CD4-positive, alpha-beta T cell treated with Interferon alpha-2 for 1 hour (primary cell): ENCODE data around the gene THUMPD3.

ENCODE experiments used
- DNase-seq, 2 donors: peaks; one replicate each; pipeline ENCODE4 v3.0.0-alpha.2; 2020 to 2022

Gene THUMPD3

DNA sequence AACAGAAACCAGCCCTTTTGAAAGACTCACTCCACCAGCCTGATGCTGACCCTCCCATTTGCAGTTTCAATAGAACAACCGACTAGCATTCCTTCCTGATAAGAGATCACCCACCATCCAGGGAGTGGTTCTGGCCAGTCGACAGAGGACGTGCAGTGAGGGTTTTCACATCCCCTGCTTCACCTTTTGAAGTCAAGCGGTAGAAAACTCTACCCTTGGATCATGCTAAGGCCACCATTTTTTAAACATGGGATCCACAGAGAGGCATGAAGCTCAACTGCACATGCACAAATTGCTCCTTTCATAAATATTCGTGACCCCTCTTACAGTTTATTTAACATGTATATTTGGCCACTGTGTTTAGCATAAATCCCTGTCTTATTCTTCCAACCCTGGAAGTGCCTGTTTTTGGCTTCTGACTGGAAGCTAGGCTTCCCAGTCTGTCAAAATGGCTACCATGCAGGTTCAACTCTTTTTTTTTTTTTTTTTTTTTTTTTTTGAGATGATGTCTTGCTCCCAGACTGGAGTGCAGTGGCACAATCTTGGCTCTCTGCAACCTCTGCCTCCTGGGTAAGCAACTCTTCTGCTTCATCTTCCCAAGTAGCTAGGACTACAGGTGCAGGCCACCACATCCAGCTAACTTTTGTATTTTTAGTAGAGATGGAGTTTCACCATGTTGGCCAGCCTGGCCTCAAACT, 1.0 kb upstream of the THUMPD3 start:
- DNase-seq, result no peak

- no peak for DNase-seq
These were observed 6.7 kb downstream of the THUMPD3 start for GRCh38 chr3:9369508-9369907.

DNA sequence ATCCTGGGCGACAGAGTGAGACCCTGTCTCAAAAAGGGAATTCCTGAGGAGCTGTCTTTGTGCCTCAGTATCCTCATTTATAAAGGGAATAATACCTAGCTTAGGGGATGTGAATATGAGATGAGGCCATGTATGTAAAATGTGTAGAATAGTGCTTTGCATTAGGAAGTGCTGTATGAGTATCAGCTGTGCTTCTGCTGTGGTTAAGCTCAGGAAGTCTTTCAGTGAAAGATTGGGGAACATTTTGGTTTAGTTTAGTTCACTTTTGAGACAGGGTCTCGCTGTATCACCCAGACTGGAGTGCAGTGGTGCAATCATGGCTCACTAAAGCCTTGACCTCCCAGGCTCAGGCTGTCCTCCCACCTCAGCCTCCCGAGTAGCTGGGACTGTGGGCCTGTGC, 10.6 kb downstream of the THUMPD3 start:
- no peak for DNase-seq

- DNase-seq, result no peak
These were observed 15.1 kb downstream of the THUMPD3 start for GRCh38 chr3:9377981-9378380.

DNA sequence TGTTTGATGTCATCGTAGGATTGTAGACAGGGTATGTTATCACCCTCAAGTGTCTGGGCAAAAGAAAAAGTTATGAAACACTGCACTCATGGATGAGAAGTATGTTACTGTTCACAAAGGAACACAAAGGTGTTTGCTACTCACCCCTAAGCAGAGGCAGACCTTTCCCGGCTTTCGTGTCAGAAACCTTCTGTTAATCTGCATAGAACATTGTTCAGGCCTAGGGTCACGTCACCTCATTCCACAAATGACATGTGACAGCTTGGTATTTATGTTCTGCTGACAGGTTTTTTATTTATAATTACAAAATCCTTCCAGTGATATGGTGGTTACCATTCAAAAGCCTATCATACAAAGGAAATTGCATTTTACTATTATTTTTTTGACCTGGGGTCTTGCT, 16.5 kb downstream of the THUMPD3 start:
- DNase-seq, result no peak

DNA sequence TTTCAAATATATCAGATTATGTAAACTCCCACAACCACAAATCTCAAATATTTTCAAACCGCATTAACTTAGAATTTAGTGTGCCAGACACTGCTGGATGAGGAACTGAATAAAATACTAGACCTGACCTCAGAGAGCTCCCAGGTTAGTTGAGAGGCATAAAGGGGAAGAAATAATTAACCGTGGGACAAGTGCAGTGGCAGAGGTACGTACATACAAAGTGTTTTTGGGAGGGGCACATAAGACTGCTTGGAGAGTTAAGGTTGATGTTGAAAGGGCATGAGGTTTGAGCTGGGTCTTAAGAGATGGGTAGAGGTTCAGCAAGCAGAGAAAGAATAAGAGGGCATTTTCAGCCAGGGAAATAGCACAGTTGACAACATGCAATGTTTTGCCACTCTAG, 17.2 kb downstream of the THUMPD3 start:
- DNase-seq, result no peak

- no peak for DNase-seq
These were observed 21.4 kb downstream of the THUMPD3 start for GRCh38 chr3:9384141-9384828.

- no peak for DNase-seq
These were observed 22.6 kb downstream of the THUMPD3 start for GRCh38 chr3:9385187-9386077.

GRCh38 chr3:9386078-9386459, 23.2 kb downstream of the THUMPD3 start:
- no peak for DNase-seq

DNA sequence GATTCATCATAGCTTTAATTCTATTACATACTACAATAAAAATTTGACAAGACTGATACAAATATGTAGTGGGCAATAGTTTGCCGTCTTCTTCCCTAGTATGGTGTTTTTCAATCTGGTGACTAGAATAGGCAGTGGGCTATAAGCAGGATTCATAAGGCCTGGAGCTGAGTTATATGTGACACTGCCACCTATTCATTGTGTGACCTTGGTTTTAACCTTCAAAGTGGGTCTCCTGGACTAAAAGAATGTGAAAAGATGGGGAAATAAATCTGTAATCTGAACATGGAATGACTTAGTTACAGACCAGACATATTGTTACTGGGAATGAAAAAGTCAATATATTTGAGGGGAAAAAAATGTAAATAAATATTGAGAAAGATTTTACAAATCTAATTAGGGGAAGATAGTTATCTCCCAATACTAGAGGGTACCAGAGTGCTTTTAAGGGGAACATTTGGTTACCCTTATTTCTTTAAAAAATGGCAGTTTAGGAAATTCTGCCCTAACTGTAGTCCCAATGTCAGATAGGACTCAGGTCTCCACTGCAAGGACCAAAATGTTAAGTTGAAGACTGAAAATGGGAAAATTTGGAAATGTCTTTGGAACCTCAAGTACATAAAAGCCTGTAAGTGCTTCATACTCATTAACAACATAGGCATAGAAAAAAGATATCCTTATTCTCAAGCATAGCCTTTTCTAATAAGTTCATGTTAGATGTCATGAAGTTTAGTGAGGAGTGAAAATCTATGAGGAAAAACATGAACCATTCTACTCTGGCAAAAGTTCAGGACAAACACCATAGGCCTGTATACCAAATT, 23.9 kb downstream of the THUMPD3 start:
- DNase-seq, result no peak

DNA sequence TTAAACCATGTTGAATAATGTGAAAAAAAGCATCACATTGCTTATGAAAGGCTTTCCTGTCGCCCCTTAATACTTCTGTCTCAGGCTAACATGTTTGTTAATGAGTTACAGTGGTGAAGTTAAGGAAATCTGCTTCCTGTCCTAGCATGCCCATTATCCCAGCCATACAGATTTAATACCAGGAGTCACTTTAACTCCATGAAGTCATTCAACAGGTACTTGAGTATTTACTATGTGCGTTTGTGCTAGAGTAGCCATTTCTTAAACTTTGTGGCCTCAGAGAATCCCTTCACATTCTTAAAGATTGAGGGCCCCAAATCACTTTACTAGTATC, 24.4 kb downstream of the THUMPD3 start:
- no peak for DNase-seq

DNA sequence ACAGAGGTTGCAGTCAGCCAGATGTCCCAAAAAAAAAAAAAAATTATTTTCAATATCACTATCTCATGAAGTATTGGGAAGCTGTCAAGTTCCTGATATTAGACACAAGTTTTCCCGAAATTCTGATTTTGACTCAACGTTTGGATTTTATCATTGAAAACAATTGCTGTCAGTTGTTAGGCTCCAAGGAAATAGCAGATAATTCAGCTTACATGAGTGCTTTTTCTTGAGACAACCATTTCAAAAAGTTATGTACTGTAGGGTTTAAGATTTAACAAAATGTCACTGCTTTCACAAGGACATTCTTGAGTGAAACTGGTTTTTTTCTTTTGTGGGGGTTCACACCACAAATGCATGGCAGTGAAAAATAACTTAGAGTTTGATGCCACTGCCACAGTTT, 25.3 kb downstream of the THUMPD3 start:
- no peak for DNase-seq

DNA sequence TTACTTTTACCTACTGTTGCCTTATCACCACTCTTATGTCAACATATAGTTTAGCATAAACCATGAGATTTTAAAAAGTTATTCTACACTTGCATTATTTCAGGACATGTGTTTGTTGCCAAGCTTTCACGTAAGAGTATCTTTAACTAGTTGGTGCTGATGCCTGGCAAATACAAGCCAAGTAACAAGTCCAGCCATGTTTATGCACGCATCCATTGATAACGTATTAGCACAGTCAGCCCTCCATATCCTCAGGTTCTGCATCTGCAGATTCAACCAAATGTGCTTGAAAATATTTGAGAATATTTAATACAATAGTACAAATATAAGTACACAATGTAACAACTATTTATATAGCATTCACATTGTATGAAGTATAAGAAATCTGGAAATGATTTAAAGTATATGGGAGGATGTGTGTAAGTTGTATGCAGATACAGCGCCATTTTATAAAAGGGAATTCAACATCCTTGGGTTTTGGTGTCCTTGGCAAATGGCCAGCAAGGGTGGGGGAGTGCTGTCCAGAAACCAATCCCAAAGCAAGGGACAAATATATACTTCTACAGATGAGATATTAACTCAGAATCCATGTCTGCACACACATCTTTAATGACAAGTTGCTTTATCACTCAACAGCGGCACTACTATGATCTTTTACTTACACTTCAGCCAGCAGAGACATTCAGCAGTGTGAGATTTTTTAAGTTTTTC, 25.9 kb downstream of the THUMPD3 start:
- no peak for DNase-seq

- no peak for DNase-seq
These were observed 27.5 kb downstream of the THUMPD3 start for GRCh38 chr3:9390265-9390888.

DNA sequence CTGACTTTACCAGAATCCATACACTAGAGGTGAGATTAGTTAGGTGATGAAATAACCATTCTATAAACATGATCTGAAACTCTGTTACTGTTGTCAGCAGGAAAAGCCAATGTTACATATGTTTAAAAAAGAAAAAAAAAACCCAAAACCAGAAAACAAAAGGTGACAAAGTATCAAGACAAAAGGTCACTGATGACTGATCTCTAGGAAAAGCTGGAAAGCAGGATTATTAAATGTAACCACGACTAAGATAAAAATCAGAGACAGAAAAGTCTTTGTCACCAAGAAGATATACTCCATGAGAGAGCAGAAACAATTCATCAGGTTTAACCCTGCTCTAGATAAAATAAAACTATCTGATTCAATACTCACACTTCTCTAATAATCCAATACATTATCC, 29.2 kb downstream of the THUMPD3 start:
- no peak for DNase-seq

- DNase-seq, result no peak
These were observed 32.9 kb downstream of the THUMPD3 start for GRCh38 chr3:9395570-9396300.

GRCh38 chr3:9396301-9396631, 33.4 kb downstream of the THUMPD3 start:
- peak; percentile 85 to 87 for DNase-seq

GRCh38 chr3:9396632-9397331, 33.9 kb downstream of the THUMPD3 start:
- DNase-seq, result peak; percentile 98 to 99

- DNase-seq, result peak; percentile 98 to 99
These were observed 34.6 kb downstream of the THUMPD3 start, which contains the start of gene SETD5 for GRCh38 chr3:9397332-9397905. Gene SETD5, plus strand, starts transcription at chr3:9397615. Its CDS starts 31,324 bp downstream, at chr3:9428939.
